Colonic mucosa (tissue), 4 donors: ENCODE results near the gene ARSK. TPM values are rescaled to one million over a fixed set of nuclear protein-coding genes. Genes with fewer than 3 reads are reported as not detected.
"Not testable (repeated sequence)": the region's sequence is repeated elsewhere in the genome, so short reads cannot be mapped to it uniquely, and the experiment has no call there.

Source experiments
- DNase-seq: peaks from one replicate; pipeline ENCODE4 v3.0.0-alpha.2; 2020
- H3K27ac ChIP-seq: fragments of 200-600 bp; one replicate; pipeline ENCODE4 v1.8.0; 2021
- H3K27me3 ChIP-seq: fragments of 200-600 bp; one replicate; pipeline ENCODE4 v1.8.0; 2021
- H3K36me3 ChIP-seq: fragments of 200-600 bp; one replicate; pipeline ENCODE4 v1.8.0; 2021
- H3K4me1 ChIP-seq: fragments of 200-600 bp; one replicate; pipeline ENCODE4 v1.8.0; 2021; ENCODE audit warnings: mild to moderate bottlenecking
- H3K4me3 ChIP-seq: fragments of 200-600 bp; one replicate; pipeline ENCODE4 v1.8.0; 2021
- H3K9ac ChIP-seq, 2 donors: one replicate each; pipeline ENCODE4 v1.7.0; 2013; ENCODE audit warnings: control low read depth in 2 of 2, low read depth in 2 of 2, low read length in 2 of 2
- H3K9me3 ChIP-seq: fragments of 200-600 bp; one replicate; pipeline ENCODE4 v1.8.0; 2021
- intact Hi-C: fragments of 100-400 bp; cut with DNase I; formaldehyde crosslinking; loops from one replicate; pipeline ENCODE4 v1.14.1; 2022
- total RNA-seq, 2 donors: library from RNA; stranded (reverse); fragmentation: NEBNext Ultra II Directional in 1 of 2; extraction: Animal tissue kit (Norgen Biotek cat#: 25700) in 1 of 2; gene quantifications; one replicate each; pipeline ENCODE4 v1.2.1, GENCODE V29; 2021
- TF ChIP-seq, protein P1 (sequence below): fragments of 200-600 bp; IDR thresholded peaks from one replicate; pipeline ENCODE4 v1.8.0; 2022; ENCODE audit warnings: antibody characterized with exemption, mild to moderate bottlenecking
- donor health status: healthy.
- donor health status: DM: no; HTN: no; CAD: no.
- donor health status: DM: no; HTN: no; CAD: no.

The ARSK gene
- total RNA-seq, 2 donors from 2014 or later = 3.7 to 4.3 TPM

DNA sequence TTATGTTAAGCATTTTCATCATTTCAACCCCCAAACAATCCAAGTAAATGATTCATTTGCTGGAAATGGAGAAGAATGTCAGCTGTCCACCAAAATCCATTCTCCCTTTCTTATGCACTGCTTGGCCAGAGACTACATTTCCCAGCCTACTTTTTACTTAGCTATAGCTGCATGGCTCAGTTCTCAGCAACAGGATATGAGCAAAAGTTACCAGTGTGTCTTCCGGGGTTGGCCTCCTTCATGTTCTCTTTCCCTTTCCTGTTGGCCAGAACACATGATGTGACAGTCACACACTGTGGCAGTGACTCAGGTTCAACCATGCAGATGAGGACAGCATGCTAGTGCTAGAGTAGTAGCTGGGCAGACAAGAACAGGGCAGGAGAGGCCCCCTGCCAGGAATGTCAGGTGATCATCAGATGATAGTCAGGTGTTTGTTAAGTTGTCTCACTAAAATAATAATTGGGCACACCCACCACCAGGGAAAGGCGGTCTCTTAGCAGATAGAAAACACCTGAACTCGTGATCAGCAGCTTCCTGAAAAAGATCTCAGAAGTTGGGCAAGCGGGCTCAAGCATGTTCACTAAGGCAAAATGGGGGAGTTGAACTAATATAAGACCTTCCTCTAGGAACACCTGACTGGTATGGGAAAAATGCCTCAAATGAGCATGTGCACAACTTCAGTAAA is 77.2 kb downstream of the ARSK start:
- H3K4me3 ChIP-seq = no peak overlapping the region
- H3K4me1 ChIP-seq = peaks cover 6% of the 10 kb centered on the region
- intact Hi-C loops = no loop called here
- H3K9me3 ChIP-seq = no peaks in the 10 kb centered on the region
- TF ChIP-seq, protein P1, sequence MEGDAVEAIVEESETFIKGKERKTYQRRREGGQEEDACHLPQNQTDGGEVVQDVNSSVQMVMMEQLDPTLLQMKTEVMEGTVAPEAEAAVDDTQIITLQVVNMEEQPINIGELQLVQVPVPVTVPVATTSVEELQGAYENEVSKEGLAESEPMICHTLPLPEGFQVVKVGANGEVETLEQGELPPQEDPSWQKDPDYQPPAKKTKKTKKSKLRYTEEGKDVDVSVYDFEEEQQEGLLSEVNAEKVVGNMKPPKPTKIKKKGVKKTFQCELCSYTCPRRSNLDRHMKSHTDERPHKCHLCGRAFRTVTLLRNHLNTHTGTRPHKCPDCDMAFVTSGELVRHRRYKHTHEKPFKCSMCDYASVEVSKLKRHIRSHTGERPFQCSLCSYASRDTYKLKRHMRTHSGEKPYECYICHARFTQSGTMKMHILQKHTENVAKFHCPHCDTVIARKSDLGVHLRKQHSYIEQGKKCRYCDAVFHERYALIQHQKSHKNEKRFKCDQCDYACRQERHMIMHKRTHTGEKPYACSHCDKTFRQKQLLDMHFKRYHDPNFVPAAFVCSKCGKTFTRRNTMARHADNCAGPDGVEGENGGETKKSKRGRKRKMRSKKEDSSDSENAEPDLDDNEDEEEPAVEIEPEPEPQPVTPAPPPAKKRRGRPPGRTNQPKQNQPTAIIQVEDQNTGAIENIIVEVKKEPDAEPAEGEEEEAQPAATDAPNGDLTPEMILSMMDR = no peak
- H3K36me3 ChIP-seq = no peaks in the 10 kb centered on the region
- H3K9ac ChIP-seq = no peak overlapping the region
- no peak overlapping the region for H3K27ac ChIP-seq
- no peak for DNase-seq
- H3K27me3 ChIP-seq = no peaks in the 10 kb centered on the region

DNA sequence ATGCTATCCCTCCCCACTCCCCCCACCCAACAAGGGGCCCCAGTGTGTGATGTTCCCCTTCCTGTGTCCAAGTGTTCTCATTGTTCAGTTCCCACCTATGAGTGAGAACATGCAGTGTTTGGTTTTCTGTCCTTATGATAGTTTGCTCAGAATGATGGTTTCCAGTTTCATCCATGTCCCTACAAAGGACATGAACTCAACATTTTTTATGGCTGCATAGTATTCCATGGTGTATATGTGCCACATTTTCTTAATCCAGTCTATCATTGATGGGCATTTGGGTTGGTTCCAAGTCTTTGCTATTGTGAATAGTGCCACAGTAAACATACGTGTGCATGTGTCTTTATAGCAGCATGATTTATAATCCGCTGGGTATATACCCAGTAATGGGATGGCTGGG is 78.0 kb downstream of the ARSK start:
- DNase-seq, H3K9ac ChIP-seq, H3K36me3 ChIP-seq, H3K27me3 ChIP-seq, H3K4me1 ChIP-seq, H3K4me3 ChIP-seq, intact Hi-C loops, H3K27ac ChIP-seq, H3K9me3 ChIP-seq: not testable (repeated sequence)

DNA sequence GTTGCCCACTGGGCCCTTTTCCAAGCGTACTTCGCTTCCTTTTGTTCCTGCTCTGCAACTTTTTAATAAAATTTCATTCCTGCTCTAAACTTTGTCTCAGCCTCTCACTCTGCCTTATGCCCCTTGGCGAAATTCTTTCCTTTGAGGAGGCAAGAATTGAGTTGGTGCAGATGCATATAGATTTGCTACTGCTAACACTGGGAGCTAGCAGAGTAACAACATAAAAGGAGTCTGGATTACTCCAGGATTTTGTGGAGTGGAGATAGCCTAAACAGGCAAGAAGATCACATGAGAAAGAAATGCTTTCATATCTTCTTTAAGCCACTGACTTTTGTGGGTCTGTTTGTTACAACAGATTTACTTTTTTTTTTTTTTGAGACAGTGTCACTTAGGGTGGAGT is 78.8 kb downstream of the ARSK start:
- H3K27ac ChIP-seq = no peak overlapping the region
- peaks cover 2% of the 10 kb centered on the region for H3K4me1 ChIP-seq
- H3K27me3 ChIP-seq = no peaks in the 10 kb centered on the region
- no peak overlapping the region for H3K9ac ChIP-seq
- DNase-seq = no peak
- intact Hi-C loops = no loop called here
- H3K9me3 ChIP-seq = no peaks in the 10 kb centered on the region
- TF ChIP-seq, protein P1 = no peak
- H3K4me3 ChIP-seq = no peak overlapping the region
- H3K36me3 ChIP-seq = no peaks in the 10 kb centered on the region

DNA sequence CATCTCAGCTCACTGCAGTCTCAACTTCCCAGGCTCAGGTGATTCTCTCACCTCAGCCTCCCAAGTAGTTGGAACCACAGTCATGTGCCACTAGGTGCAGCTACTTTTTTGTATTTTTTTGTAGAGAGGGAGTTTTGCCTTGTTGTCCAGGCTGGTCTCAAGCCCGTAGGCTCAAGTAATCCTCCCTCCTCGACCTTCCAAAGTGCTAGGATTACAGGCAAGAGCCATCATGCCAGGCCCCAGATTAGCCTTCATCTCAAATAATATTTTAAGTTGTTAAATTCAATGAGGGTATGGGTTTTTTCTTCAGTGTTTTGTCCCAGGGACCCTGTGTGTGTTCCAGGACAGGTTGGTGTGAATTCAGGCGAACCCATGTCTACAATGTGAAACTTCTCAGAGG is 79.2 kb downstream of the ARSK start:
- Histone ChIP-seq H3K27ac (no peak overlapping the region), H3K9ac (no peak overlapping the region), H3K9me3 (no peaks in the 10 kb centered on the region), H3K27me3 (no peaks in the 10 kb centered on the region), H3K4me1 (no peaks in the 10 kb centered on the region), H3K36me3 (no peaks in the 10 kb centered on the region), H3K4me3 (no peak overlapping the region)
- intact Hi-C loops = no loop called here
- TF ChIP-seq, protein P1 = no peak
- DNase-seq = no peak

DNA sequence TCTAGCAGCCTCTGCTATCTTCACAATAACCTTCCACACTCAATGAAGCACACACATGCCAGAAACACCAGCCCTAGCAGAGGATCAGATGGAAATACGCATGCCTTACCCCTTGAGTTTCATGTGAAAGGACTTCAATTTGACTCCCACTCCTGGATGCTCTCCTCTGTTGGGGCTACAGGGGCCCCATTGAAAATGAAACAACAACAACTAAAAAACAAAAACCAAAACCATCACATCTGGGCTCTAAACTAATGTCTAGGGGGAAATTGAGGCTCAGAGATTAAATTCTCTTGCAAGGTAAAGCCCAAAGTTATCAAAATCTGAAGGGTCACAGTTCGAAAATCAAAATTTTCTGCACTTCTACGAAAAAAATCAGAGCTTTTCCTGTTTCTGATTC is 83.7 kb downstream of the ARSK start:
- TF ChIP-seq, protein P1 = no peak
- intact Hi-C loops = no loop called here
- H3K27me3 ChIP-seq = no peaks in the 10 kb centered on the region
- no peaks in the 10 kb centered on the region for H3K36me3 ChIP-seq
- H3K9ac ChIP-seq = no peak overlapping the region
- H3K27ac ChIP-seq = no peak overlapping the region
- no peak overlapping the region for H3K4me3 ChIP-seq
- no peaks in the 10 kb centered on the region for H3K4me1 ChIP-seq
- DNase-seq = no peak
- H3K9me3 ChIP-seq = no peaks in the 10 kb centered on the region

DNA sequence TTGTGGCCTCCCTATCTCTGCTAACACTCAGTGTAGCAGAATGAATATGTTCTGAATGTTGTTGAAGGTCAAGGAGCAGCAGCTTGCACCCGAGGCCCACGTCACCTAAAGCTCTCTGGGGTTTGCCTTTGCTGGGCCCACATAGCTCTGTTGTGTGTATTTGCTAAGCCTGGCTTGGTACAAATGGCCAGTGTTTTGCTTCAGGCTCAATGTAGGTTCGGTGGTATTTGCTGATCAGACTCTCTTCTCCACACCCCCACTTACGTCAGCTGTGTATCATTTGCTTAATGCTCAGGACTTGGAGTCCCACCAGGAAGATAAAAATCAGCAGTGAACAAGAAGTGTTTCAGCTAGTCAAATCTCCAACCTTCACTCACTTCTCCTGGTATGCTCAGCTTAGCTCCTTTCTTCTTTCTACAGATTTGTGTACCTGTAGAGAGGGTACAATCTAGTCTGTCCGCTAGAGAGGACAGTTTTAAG is 86.9 kb downstream of the ARSK start:
- no peak overlapping the region for H3K4me3 ChIP-seq
- no peak for DNase-seq
- H3K9me3 ChIP-seq = no peaks in the 10 kb centered on the region
- H3K4me1 ChIP-seq = no peaks in the 10 kb centered on the region
- H3K9ac ChIP-seq = peak overlapping the region in 1 of 2 donors; percentile 3
- no peak overlapping the region for H3K27ac ChIP-seq
- intact Hi-C loops = loop anchor here (5.0 to 10.0 kb wide), 3 partner anchors 141 to 693 kb away; no protein-coding TSS in a partner anchor
- TF ChIP-seq, protein P1 = no peak
- H3K36me3 ChIP-seq = no peaks in the 10 kb centered on the region
- H3K27me3 ChIP-seq = no peaks in the 10 kb centered on the region
